GM11168 (cell line): ENCODE measurements around the gene SVOP.

Source experiments
- in situ Hi-C: fragments of 300-500 bp; cut with MboI; formaldehyde crosslinking; loops from one replicate; pipeline ENCODE4 v1.12.0; 2022; ENCODE audit warnings: low sequenced_read_pairs; ENCODE audit not compliant: unreplicated experiment

Gene SVOP

GRCh38 chr12:108980831-108981618 is 39.8 kb downstream of the SVOP start:
- in situ Hi-C loops = no loop called here

GRCh38 chr12:108977360-108977759 is 43.5 kb downstream of the SVOP start:
- in situ Hi-C loops = no loop called here

- in situ Hi-C loops = no loop called here
These were observed 45.8 kb downstream of the SVOP start for GRCh38 chr12:108975024-108975593.

GRCh38 chr12:108973629-108974152 is 47.2 kb downstream of the SVOP start:
- in situ Hi-C loops = no loop called here

GRCh38 chr12:108972358-108972757 is 48.5 kb downstream of the SVOP start:
- in situ Hi-C loops = no loop called here

GRCh38 chr12:108969622-108970021 is 51.2 kb downstream of the SVOP start:
- in situ Hi-C loops = no loop called here

- in situ Hi-C loops = no loop called here
These were observed 52.9 kb downstream of the SVOP start for GRCh38 chr12:108967869-108968540.

- in situ Hi-C loops = no loop called here
These were observed 54.3 kb downstream of the SVOP start for GRCh38 chr12:108966378-108967151.

GRCh38 chr12:108965886-108966285 is 55.0 kb downstream of the SVOP start:
- in situ Hi-C loops = no loop called here

- in situ Hi-C loops = no loop called here
These were observed 56.2 kb downstream of the SVOP start for GRCh38 chr12:108964371-108965352.

GRCh38 chr12:108962256-108962655 is 58.6 kb downstream of the SVOP start:
- in situ Hi-C loops = no loop called here

GRCh38 chr12:108959748-108960655 is 60.9 kb downstream of the SVOP start:
- in situ Hi-C loops = loop anchor here (10.0 kb wide), 1 partner anchor 135 kb away; the partner anchor contains the start of genes ALKBH2 and UNG

GRCh38 chr12:108955225-108955835 is 65.5 kb downstream of the SVOP start:
- in situ Hi-C loops = loop anchor here (10.0 kb wide), 1 partner anchor 139 kb away; the partner anchor contains the start of genes ALKBH2 and UNG

GRCh38 chr12:108950991-108951739 is 69.7 kb downstream of the SVOP start:
- in situ Hi-C loops = loop anchor here (5.0 to 10.0 kb wide), 2 partner anchors 59 to 144 kb away; partner anchors contain the start of genes ALKBH2 and UNG

- in situ Hi-C loops = loop anchor here (5.0 to 10.0 kb wide), 2 partner anchors 58 to 145 kb away; partner anchors contain the start of genes ALKBH2 and UNG
These were observed 70.9 kb downstream of the SVOP start for GRCh38 chr12:108949976-108950375.

GRCh38 chr12:108948367-108948766 is 72.5 kb downstream of the SVOP start:
- in situ Hi-C loops = no loop called here

GRCh38 chr12:108947097-108947496 is 73.8 kb downstream of the SVOP start:
- in situ Hi-C loops = no loop called here
